HuH-7 (cell line): ENCODE measurements around the gene EPHA6.

ENCODE experiments used
- DNase-seq: peaks from one replicate; pipeline ENCODE4 v3.0.0; 2011; ENCODE audit warnings: low spot score

EPHA6 gene

GRCh38 chr3:97705764-97706163 lies 891.4 kb downstream of the EPHA6 start:
- DNase-seq, result no peak

- no peak for DNase-seq
These were observed 891.8 kb downstream of the EPHA6 start for GRCh38 chr3:97706226-97706625.

GRCh38 chr3:97711654-97712053 lies 897.3 kb downstream of the EPHA6 start:
- DNase-seq, result no peak

DNA sequence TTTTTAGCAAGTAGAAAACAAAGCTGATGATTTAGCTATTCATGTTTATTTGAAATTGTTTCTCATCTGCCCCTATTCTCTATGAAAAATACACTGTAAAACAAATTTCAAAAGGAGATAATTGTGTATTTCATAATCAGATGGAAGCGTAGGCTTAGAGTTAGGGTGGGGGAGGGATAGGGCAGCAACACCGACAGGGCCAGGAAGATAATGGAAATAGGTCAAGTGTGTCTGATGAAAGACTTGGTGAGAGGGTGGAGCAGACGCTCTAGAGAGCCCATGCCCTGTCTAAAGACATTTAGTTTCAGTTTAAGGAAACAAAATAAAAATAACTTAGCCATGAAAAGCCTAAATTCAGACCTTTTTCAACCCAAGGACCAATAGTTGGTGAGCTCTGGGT lies 898.5 kb downstream of the EPHA6 start:
- DNase-seq, result no peak

GRCh38 chr3:97713634-97714033 lies 899.2 kb downstream of the EPHA6 start:
- no peak for DNase-seq

DNA sequence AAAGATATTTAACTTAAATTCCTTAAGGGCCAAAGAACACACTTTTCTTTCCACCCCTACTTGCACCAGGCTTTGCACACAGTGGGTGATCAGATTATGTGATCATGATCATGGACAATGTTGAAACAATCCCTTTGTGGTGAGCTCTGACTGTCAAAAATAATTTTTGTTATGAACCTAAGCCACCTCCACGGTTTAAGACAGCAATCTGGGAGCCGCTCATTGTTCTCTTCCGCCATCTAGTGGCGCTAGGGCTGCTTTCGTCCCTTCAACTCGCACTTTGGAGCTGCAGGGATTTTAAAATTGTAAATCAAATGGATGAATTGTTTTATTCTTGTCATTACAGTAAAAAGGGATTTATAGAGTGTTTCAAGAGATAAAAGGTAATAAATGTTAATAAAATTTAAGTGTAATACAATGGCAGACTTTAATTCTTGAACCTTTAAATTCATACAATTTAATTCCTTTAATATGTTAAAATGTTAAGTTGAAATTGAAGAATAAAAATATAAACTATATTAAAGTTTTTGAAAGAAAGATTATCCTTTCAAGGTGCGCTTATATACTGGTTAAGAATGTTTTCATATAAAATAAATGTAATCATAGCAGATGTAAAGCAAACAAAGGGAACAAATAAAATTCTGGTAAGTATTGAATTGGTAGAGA lies 904.9 kb downstream of the EPHA6 start:
- peak; percentile 57 for DNase-seq

DNA sequence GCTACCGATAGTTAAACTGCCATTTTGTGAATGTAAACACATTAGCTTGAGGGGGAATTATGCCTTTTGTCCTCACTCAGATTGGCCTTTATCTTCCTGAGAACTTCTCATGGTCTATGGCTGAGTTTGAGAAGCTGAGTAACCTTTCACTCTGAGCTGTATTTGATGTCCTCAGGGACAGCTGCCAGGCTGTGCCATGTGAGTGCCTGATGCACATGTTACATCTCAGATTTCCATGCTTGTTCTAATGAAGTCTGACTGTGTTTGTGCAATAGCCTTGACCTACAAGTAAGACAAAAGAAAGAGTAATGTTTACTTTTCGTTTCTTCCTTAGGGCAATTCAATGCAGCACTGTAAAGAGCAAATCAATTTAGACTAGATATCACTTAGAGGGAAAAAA lies 906.0 kb downstream of the EPHA6 start:
- DNase-seq, result no peak

- DNase-seq, result peak; percentile 7
These were observed 907.1 kb downstream of the EPHA6 start for GRCh38 chr3:97721446-97721845.

DNA sequence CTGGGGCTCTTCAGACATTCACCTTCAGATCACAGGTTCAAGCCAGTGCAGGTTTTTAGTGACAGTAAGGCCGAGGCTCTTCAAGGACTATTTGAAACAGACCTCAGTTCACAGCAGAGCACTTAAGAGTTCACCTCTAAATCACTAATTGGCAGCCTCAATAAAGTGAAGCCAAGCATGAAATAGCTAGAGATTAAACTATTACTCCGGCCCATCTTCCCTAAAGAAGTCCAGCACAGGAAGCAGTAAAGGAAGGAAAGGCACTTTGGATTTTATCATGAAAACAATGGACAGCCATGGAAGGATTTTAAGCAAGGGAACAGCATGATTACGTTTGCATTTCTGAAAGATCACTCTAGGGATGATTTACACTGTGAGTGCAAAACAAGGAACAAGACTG lies 922.5 kb downstream of the EPHA6 start:
- no peak for DNase-seq

- no peak for DNase-seq
These were observed 924.4 kb downstream of the EPHA6 start for GRCh38 chr3:97738761-97739160.

GRCh38 chr3:97742036-97742435 lies 927.6 kb downstream of the EPHA6 start:
- no peak for DNase-seq

- DNase-seq, result no peak
These were observed 929.9 kb downstream of the EPHA6 start for GRCh38 chr3:97744289-97744688.

GRCh38 chr3:97763586-97764406 lies 949.4 kb downstream of the EPHA6 start:
- DNase-seq, result no peak

GRCh38 chr3:97764407-97765238 lies 950.2 kb downstream of the EPHA6 start, which contains the start of gene ARL6:
Gene ARL6, plus strand, starts transcription at chr3:97764758. Its CDS starts 3,350 bp downstream, at chr3:97768108.
- DNase-seq, result peak; percentile 84

- DNase-seq, result no peak
These were observed 950.9 kb downstream of the EPHA6 start for GRCh38 chr3:97765336-97765735.

GRCh38 chr3:97772926-97773325 lies 958.5 kb downstream of the EPHA6 start:
- DNase-seq, result no peak

- no peak for DNase-seq
These were observed 963.8 kb downstream of the EPHA6 start for GRCh38 chr3:97778152-97778551.

DNA sequence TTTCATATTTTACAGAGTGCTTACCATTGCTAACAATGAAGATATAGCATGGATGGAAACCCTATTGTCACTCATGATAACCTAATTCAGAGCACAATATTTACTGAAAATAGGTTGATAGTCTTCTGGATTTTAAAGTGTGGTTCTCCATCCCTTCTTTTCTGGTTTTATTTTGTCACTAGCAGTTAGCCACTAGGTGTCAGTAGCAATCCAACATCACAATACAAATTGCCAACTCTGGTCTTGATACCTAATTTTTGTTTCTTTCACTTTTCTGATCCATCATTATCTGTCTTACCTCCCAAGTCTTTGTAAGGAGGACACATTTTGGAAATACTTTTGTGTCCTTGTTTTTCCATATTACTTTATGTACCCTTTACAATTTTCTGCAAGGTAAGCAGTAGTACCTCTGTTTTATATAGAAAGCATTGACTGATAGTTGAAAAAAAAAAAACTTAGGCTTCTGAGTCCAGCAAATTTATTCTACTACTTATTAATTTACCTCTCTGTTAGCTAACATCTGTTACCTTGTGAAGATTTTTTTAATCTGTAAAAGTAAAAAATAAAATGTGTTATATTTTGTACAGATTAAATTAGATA lies 979.1 kb downstream of the EPHA6 start:
- peak; percentile 23 for DNase-seq

DNA sequence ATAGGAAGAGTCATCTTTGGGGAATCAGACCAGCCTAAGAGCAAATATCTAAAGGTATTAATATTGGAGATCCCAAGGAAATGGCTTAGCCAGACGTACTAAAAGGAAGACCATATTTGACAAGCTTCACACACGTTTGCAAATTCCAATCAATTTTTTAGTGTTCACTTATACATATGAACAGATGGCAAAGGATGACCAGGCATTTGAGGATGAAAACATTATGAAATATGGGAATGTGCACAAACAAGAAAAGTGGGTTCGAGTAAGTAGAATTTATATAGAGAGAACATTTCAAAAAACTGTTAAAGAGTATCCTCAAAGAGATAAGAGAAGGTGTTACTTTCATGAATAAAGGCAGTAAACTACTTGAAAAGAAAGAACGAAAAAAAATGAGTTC lies 981.6 kb downstream of the EPHA6 start:
- DNase-seq, result no peak
